WTC11 (cell line): Measurements from ENCODE around the gene MED9.

Source experiments
- ATF2 ChIP-seq: sonication (generic); formaldehyde crosslinking; IDR thresholded peaks from 2 replicates; pipeline ENCODE4 v1.8.1; 2022; ENCODE audit warnings: low read depth, missing genetic modification reagents, borderline replicate concordance
- CTCF ChIP-seq: fragments of 200-600 bp; IDR thresholded peaks from 2 replicates; pipeline ENCODE4 v1.8.0; 2022; ENCODE audit warnings: antibody characterized with exemption
- ETV6 ChIP-seq: sonication (generic); formaldehyde crosslinking; IDR thresholded peaks from 2 replicates; pipeline ENCODE4 v1.8.1; 2022; ENCODE audit warnings: mild to moderate bottlenecking, missing genetic modification reagents
- HMGXB4 ChIP-seq: sonication (generic); formaldehyde crosslinking; IDR thresholded peaks from 2 replicates; pipeline ENCODE4 v1.8.1; 2023; ENCODE audit warnings: mild to moderate bottlenecking, moderate library complexity, missing genetic modification reagents
- NFYB ChIP-seq: sonication (generic); formaldehyde crosslinking; conservative IDR thresholded peaks from 2 replicates; pipeline ENCODE4 v1.8.0; 2022; ENCODE audit warnings: low read depth, missing genetic modification reagents
- TEAD4 ChIP-seq: sonication (generic); formaldehyde crosslinking; IDR thresholded peaks from 2 replicates; pipeline ENCODE4 v1.8.0; 2022; ENCODE audit warnings: mild to moderate bottlenecking, missing genetic modification reagents
- USF2 ChIP-seq: sonication (generic); formaldehyde crosslinking; IDR thresholded peaks from 2 replicates; pipeline ENCODE4 v1.8.1; 2023; ENCODE audit warnings: mild to moderate bottlenecking, missing genetic modification reagents, moderate library complexity
- ZNF423 ChIP-seq: fragments of 250-450 bp; sonication (Bioruptor Pico); IDR thresholded peaks from 2 replicates; pipeline ENCODE4 v2.1.2; 2022; ENCODE audit warnings: mild to moderate bottlenecking, moderate library complexity

- TF ChIP-seq CTCF (no peak), ZNF423 (CRISPR knock-in tag) (no peak), HMGXB4 (no peak), NFYB (no peak), ATF2 (CRISPR knock-in tag) (no peak), TEAD4 (no peak), ETV6 (CRISPR knock-in tag) (no peak), USF2 (CRISPR knock-in tag) (no peak)
These were observed 54.4 kb downstream of the MED9 start for GRCh38 chr17:17531156-17531555.
